ENCODE data around the gene CAPZB.
A peak's percentile ranks its signal among the peaks of the same experiment; 100 is the strongest.

CAPZB gene

GRCh38 chr1:19485362-19486187 is at the start of gene CAPZB:
Gene CAPZB (minus strand): TSS chr1:19485539. CDS start chr1:19485438, 101 bp downstream.
- H3K4me2 ChIP-seq (ENCODE audit: low read depth, low read length, poor library complexity, severe bottlenecking): peak within 1 kb of the TSS; percentile 96
- peak within 1 kb of the TSS; percentile 76 for H2AFZ ChIP-seq (ENCODE audit: low read length)
- H3K9me3 ChIP-seq (ENCODE audit: insufficient read depth, low read depth, low read length): no peaks in the 10 kb centered on the region
- peaks cover 60% of the 10 kb centered on the region for H3K79me2 ChIP-seq (ENCODE audit: insufficient read depth, low read length)
- H3F3A ChIP-seq (ENCODE audit: low read depth): 0 out of 2 replicates have a peak, but pooled peaks cover 3% of the 10 kb centered on the region
- TF ChIP-seq CTCF (conservative IDR thresholded peaks at IDR 0.05; ENCODE audit: low read length) (no peak), EZH2phosphoT487 (IDR thresholded peaks at IDR 0.05; ENCODE audit: borderline replicate concordance) (no peak)
- no peaks in the 10 kb centered on the region for H3K9me2 ChIP-seq (replicated peaks; ENCODE audit: low read depth, low read length)
- H3K27me3 ChIP-seq (ENCODE audit: insufficient read depth, low read length, poor library complexity, severe bottlenecking): peaks cover 5% of the 10 kb centered on the region
- H4K20me1 ChIP-seq (ENCODE audit: insufficient read depth, low read length, poor library complexity, severe bottlenecking): peaks cover 45% of the 10 kb centered on the region
- peak within 1 kb of the TSS; percentile 99 for H3K4me3 ChIP-seq (ENCODE audit: low read length, poor library complexity, severe bottlenecking)
- peak within 1 kb of the TSS; percentile 96 for H3K9ac ChIP-seq (ENCODE audit: low read depth, low read length, poor library complexity, severe bottlenecking)
- H3K4me1 ChIP-seq (ENCODE audit: insufficient read depth, low read length, poor library complexity, severe bottlenecking): peaks cover 55% of the 10 kb centered on the region
- no peaks in the 10 kb centered on the region for H3K36me3 ChIP-seq (ENCODE audit: insufficient read depth, low read length)

GRCh38 chr1:19534281-19534680 is 48.9 kb upstream of the CAPZB start:
- Histone ChIP-seq H3K36me3 (ENCODE audit: insufficient read depth, low read length) (no peaks in the 10 kb centered on the region), H2AFZ (ENCODE audit: low read length) (no peak overlapping the region)
- TF ChIP-seq CTCF (conservative IDR thresholded peaks at IDR 0.05; ENCODE audit: low read length): no peak
- TF ChIP-seq EZH2phosphoT487 (IDR thresholded peaks at IDR 0.05; ENCODE audit: borderline replicate concordance): no peak

GRCh38 chr1:19533626-19534025 is 48.3 kb upstream of the CAPZB start:
- Histone ChIP-seq H2AFZ (ENCODE audit: low read length) (peak overlapping the region; percentile 27; the same call in 1 of the 2 replicates), H3K9ac (ENCODE audit: low read depth, low read length, poor library complexity, severe bottlenecking) (no peak overlapping the region), H3K27me3 (ENCODE audit: insufficient read depth, low read length, poor library complexity, severe bottlenecking) (no peaks in the 10 kb centered on the region), H3K9me3 (ENCODE audit: insufficient read depth, low read depth, low read length) (no peaks in the 10 kb centered on the region), H3K79me2 (ENCODE audit: insufficient read depth, low read length) (no peaks in the 10 kb centered on the region), H3K4me3 (ENCODE audit: low read length, poor library complexity, severe bottlenecking) (no peak overlapping the region), H4K20me1 (ENCODE audit: insufficient read depth, low read length, poor library complexity, severe bottlenecking) (no peaks in the 10 kb centered on the region), H3K4me1 (ENCODE audit: insufficient read depth, low read length, poor library complexity, severe bottlenecking) (no peaks in the 10 kb centered on the region), H3K4me2 (ENCODE audit: low read depth, low read length, poor library complexity, severe bottlenecking) (no peak overlapping the region), H3F3A (ENCODE audit: low read depth) (no peaks in the 10 kb centered on the region), H3K36me3 (ENCODE audit: insufficient read depth, low read length) (no peaks in the 10 kb centered on the region), H3K9me2 (replicated peaks; ENCODE audit: low read depth, low read length) (no peaks in the 10 kb centered on the region)
- TF ChIP-seq EZH2phosphoT487 (IDR thresholded peaks at IDR 0.05; ENCODE audit: borderline replicate concordance) (no peak), CTCF (conservative IDR thresholded peaks at IDR 0.05; ENCODE audit: low read length) (no peak)

More at GRCh38 chr1:19534281-19534680, 48.9 kb upstream of the CAPZB start:
- no peaks in the 10 kb centered on the region for H4K20me1 ChIP-seq (ENCODE audit: insufficient read depth, low read length, poor library complexity, severe bottlenecking)
- H3F3A ChIP-seq (ENCODE audit: low read depth): no peaks in the 10 kb centered on the region
- no peaks in the 10 kb centered on the region for H3K9me3 ChIP-seq (ENCODE audit: insufficient read depth, low read depth, low read length)
- H3K4me1 ChIP-seq (ENCODE audit: insufficient read depth, low read length, poor library complexity, severe bottlenecking): no peaks in the 10 kb centered on the region
- no peaks in the 10 kb centered on the region for H3K9me2 ChIP-seq (replicated peaks; ENCODE audit: low read depth, low read length)
- H3K27me3 ChIP-seq (ENCODE audit: insufficient read depth, low read length, poor library complexity, severe bottlenecking): no peaks in the 10 kb centered on the region
- H3K4me3 ChIP-seq (ENCODE audit: low read length, poor library complexity, severe bottlenecking): no peak overlapping the region
- H3K79me2 ChIP-seq (ENCODE audit: insufficient read depth, low read length): no peaks in the 10 kb centered on the region
- no peak overlapping the region for H3K4me2 ChIP-seq (ENCODE audit: low read depth, low read length, poor library complexity, severe bottlenecking)
- no peak overlapping the region for H3K9ac ChIP-seq (ENCODE audit: low read depth, low read length, poor library complexity, severe bottlenecking)

Measured in Loucy (cell line).